Hepatocyte (in vitro differentiated cells): ENCODE measurements around the gene CLBA1. TPM values are rescaled to one million over a fixed set of nuclear protein-coding genes. Genes with fewer than 3 reads are reported as not detected.

Experiments
- DNase-seq: peaks from one replicate; pipeline ENCODE4 v3.0.0-alpha.2; 2016; ENCODE audit warnings: low spot score
- H2AFZ ChIP-seq: fragments of 200-600 bp; sonication (generic); 2 replicates; pipeline ENCODE4 v1.6.0; 2016; ENCODE audit warnings: antibody characterized with exemption, mild to moderate bottlenecking
- H3K27ac ChIP-seq: fragments of 200-600 bp; sonication (generic); 2 replicates; pipeline ENCODE4 v1.5.1; 2016; ENCODE audit warnings: mild to moderate bottlenecking
- H3K27me3 ChIP-seq: fragments of 200-600 bp; sonication (generic); 2 replicates; pipeline ENCODE4 v1.6.1; 2016
- H3K36me3 ChIP-seq: fragments of 200-600 bp; sonication (generic); replicated peaks from 2 replicates; pipeline ENCODE4 v1.5.1; 2016; ENCODE audit warnings: low read depth; ENCODE audit not compliant: insufficient read depth
- H3K4me1 ChIP-seq: fragments of 200-600 bp; sonication (generic); 2 replicates; pipeline ENCODE4 v1.5.1; 2016; ENCODE audit warnings: mild to moderate bottlenecking, moderate library complexity; ENCODE audit not compliant: insufficient read depth
- H3K4me2 ChIP-seq: fragments of 200-600 bp; sonication (generic); 2 replicates; pipeline ENCODE4 v1.6.0; 2016
- H3K4me3 ChIP-seq: fragments of 200-600 bp; sonication (generic); 2 replicates; pipeline ENCODE4 v1.5.1; 2016; ENCODE audit warnings: mild to moderate bottlenecking
- H3K79me2 ChIP-seq: fragments of 200-600 bp; sonication (generic); 2 replicates; pipeline ENCODE4 v1.6.0; 2017; ENCODE audit warnings: mild to moderate bottlenecking
- H3K9me2 ChIP-seq: fragments of 200-600 bp; sonication (generic); replicated peaks from 2 replicates; pipeline ENCODE4 v1.6.0; 2017; ENCODE audit warnings: mild to moderate bottlenecking; ENCODE audit not compliant: insufficient read depth
- H3K9me3 ChIP-seq: fragments of 200-600 bp; sonication (generic); 2 replicates; pipeline ENCODE4 v1.5.1; 2016; ENCODE audit warnings: low read depth, mild to moderate bottlenecking
- H4K20me1 ChIP-seq: fragments of 200-600 bp; sonication (generic); 2 replicates; pipeline ENCODE4 v1.6.0; 2016; ENCODE audit warnings: mild to moderate bottlenecking; ENCODE audit not compliant: insufficient read depth, poor library complexity, severe bottlenecking
- EZH2 ChIP-seq: fragments of 200-600 bp; sonication (generic); IDR thresholded peaks from 2 replicates; pipeline ENCODE4 v1.6.1; 2016; ENCODE audit warnings: antibody characterized with exemption, mild to moderate bottlenecking, borderline replicate concordance
- EZH2phosphoT487 ChIP-seq: fragments of 200-600 bp; sonication (generic); IDR thresholded peaks from one replicate; pipeline ENCODE4 v1.6.1; 2018; ENCODE audit warnings: antibody characterized with exemption, mild to moderate bottlenecking, low read depth, moderate library complexity; ENCODE audit not compliant: unreplicated experiment, severe bottlenecking
- whole genome bisulfite sequencing: methylation state at CpG from one replicate; pipeline ENCODE4 v1.1.6; 2016; ENCODE audit warnings: low lambda C conversion rate; ENCODE audit errors: missing lambda C conversion rate; 5-methylcytosine and 5-hydroxymethylcytosine counted together
- polyA plus RNA-seq: library from polyadenylated mRNA; unstranded; fragments of >200 nt; fragmentation: Nextera tagmentation; extraction: Ambion mirVana; gene quantifications from 2 replicates; pipeline ENCODE4 v1.2.1, GENCODE V29; 2016
- total RNA-seq: library from RNA; depleted of rRNA; stranded (reverse); fragments of >200 nt; gene quantifications from 2 replicates; pipeline ENCODE4 v1.2.3, GENCODE V29; 2014
- TF ChIP-seq, protein P1 (sequence below): fragments of 200-600 bp; sonication (generic); IDR thresholded peaks from 2 replicates; pipeline ENCODE4 v1.5.1; 2016; ENCODE audit warnings: antibody characterized with exemption, mild to moderate bottlenecking; ENCODE audit not compliant: poor library complexity

CLBA1 gene
- total and polyA plus RNA-seq, 2 experiments from 2014 or later: 6.4 to 9.3 TPM

- Histone ChIP-seq H2AFZ (no peak overlapping the region), H3K36me3 (no peaks in the 10 kb centered on the region), H3K4me2 (no peak overlapping the region), H3K79me2 (no peaks in the 10 kb centered on the region), H4K20me1 (no peaks in the 10 kb centered on the region), H3K9me3 (no peaks in the 10 kb centered on the region), H3K9me2 (no peaks in the 10 kb centered on the region), H3K4me3 (no peak overlapping the region), H3K4me1 (no peaks in the 10 kb centered on the region), H3K27ac (no peak overlapping the region), H3K27me3 (peaks cover 47% of the 10 kb centered on the region)
- no peak for TF ChIP-seq EZH2phosphoT487
- no peak for TF ChIP-seq EZH2
- TF ChIP-seq, protein P1, sequence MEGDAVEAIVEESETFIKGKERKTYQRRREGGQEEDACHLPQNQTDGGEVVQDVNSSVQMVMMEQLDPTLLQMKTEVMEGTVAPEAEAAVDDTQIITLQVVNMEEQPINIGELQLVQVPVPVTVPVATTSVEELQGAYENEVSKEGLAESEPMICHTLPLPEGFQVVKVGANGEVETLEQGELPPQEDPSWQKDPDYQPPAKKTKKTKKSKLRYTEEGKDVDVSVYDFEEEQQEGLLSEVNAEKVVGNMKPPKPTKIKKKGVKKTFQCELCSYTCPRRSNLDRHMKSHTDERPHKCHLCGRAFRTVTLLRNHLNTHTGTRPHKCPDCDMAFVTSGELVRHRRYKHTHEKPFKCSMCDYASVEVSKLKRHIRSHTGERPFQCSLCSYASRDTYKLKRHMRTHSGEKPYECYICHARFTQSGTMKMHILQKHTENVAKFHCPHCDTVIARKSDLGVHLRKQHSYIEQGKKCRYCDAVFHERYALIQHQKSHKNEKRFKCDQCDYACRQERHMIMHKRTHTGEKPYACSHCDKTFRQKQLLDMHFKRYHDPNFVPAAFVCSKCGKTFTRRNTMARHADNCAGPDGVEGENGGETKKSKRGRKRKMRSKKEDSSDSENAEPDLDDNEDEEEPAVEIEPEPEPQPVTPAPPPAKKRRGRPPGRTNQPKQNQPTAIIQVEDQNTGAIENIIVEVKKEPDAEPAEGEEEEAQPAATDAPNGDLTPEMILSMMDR: no peak
- DNase-seq: no peak
- 77% methylated on average over 1 of the region's 1 CpG for WGBS
These were observed 46.6 kb upstream of the CLBA1 start for GRCh38 chr14:104938960-104939359.

DNA sequence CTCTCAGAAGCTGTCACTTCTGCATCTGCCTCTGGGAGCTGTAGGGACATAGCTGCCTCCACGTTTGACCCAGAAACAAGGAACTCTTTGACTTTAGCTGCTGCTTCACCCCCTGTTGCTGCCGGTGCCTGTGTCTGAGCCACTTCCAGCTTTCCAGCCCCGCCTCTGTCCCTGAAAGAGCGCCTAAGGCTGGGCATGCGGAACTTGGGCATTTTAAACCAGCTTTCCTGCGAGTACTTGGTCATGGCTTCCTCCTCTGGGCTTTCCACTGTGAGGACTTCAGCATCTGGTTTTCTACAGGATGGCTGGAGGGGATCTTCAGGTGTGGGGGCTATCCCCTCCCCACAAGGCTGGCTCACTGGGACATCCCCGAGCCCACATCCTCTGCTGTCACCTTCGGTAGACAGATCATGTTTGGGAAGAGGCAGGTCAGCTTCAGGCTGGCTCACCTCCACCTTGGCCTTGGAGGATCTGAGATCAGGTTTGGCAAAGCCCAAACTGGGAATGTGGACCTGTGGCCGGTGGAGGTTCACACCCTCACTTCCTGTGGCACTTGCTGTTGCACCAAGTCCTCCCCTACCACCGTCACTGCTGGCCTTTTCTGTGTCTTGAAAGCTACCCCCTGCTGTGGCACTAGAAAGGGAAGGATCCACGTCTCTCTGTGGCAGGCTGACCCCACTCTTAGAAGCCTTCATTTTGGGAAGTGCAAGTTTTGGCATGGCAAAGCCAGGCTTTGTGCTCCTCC is 45.8 kb upstream of the CLBA1 start:
- WGBS: 68% methylated on average over 11 of the region's 11 CpGs
- H3K79me2 ChIP-seq: no peaks in the 10 kb centered on the region
- H3K4me2 ChIP-seq: no peak overlapping the region
- no peaks in the 10 kb centered on the region for H3K36me3 ChIP-seq
- no peak overlapping the region for H3K27ac ChIP-seq
- H3K9me2 ChIP-seq: no peaks in the 10 kb centered on the region
- H3K4me3 ChIP-seq: no peak overlapping the region
- no peaks in the 10 kb centered on the region for H4K20me1 ChIP-seq
- peaks cover 38% of the 10 kb centered on the region for H3K27me3 ChIP-seq
- H2AFZ ChIP-seq: no peak overlapping the region
- no peaks in the 10 kb centered on the region for H3K9me3 ChIP-seq
- no peaks in the 10 kb centered on the region for H3K4me1 ChIP-seq
- TF ChIP-seq, protein P1: no peak
- DNase-seq: no peak

- H3K9me2 ChIP-seq: no peaks in the 10 kb centered on the region
- peaks cover 31% of the 10 kb centered on the region for H3K27me3 ChIP-seq
- H4K20me1 ChIP-seq: no peaks in the 10 kb centered on the region
- H3K9me3 ChIP-seq: no peaks in the 10 kb centered on the region
- H3K36me3 ChIP-seq: no peaks in the 10 kb centered on the region
- 88% methylated on average over 3 of the region's 3 CpGs for WGBS
- H3K27ac ChIP-seq: no peak overlapping the region
- no peak for TF ChIP-seq EZH2phosphoT487
- TF ChIP-seq, protein P1: peak; percentile 35
- H3K79me2 ChIP-seq: no peaks in the 10 kb centered on the region
- no peaks in the 10 kb centered on the region for H3K4me1 ChIP-seq
- H3K4me3 ChIP-seq: no peak overlapping the region
- H2AFZ ChIP-seq: no peak overlapping the region
- no peak for DNase-seq
- H3K4me2 ChIP-seq: no peak overlapping the region
These were observed 45.0 kb upstream of the CLBA1 start for GRCh38 chr14:104940526-104941150.
